GM23338 (cell line): ENCODE data around the gene KCNAB1. TPM values are rescaled to one million over a fixed set of nuclear protein-coding genes. Genes with fewer than 3 reads are reported as not detected.

ENCODE experiments used
- ATAC-seq: fragments of 200-7000 bp; cut with Tn5 transposase; 3 replicates; pipeline ENCODE4 v1.9.1; 2020
- DNase-seq: peaks from one replicate; pipeline ENCODE4 v3.0.0-alpha.2; 2015; ENCODE audit warnings: low spot score
- H2AFZ ChIP-seq: fragments of 200-600 bp; sonication (generic); 2 replicates; pipeline ENCODE4 v1.8.0; 2016; ENCODE audit warnings: antibody characterized with exemption, mild to moderate bottlenecking, moderate library complexity
- H3F3A ChIP-seq: fragments of 200-600 bp; sonication (generic); replicated peaks from 2 replicates; pipeline ENCODE4 v1.8.0; 2017; ENCODE audit warnings: antibody characterized with exemption, mixed run types, low read depth
- H3K27ac ChIP-seq: fragments of 200-600 bp; sonication (generic); 2 replicates; pipeline ENCODE4 v1.6.1; 2016; ENCODE audit warnings: low read depth
- H3K27me3 ChIP-seq: fragments of 200-600 bp; sonication (generic); 2 replicates; pipeline ENCODE4 v1.8.0; 2016; ENCODE audit warnings: mild to moderate bottlenecking, mixed run types, moderate library complexity; ENCODE audit not compliant: insufficient read depth
- H3K36me3 ChIP-seq: fragments of 200-600 bp; sonication (generic); 2 replicates; pipeline ENCODE4 v1.8.0; 2016; ENCODE audit warnings: mild to moderate bottlenecking; ENCODE audit not compliant: insufficient read depth
- H3K4me1 ChIP-seq: fragments of 200-600 bp; sonication (generic); 2 replicates; pipeline ENCODE4 v1.8.0; 2016; ENCODE audit warnings: mild to moderate bottlenecking, moderate library complexity; ENCODE audit not compliant: insufficient read depth
- H3K4me2 ChIP-seq: fragments of 200-600 bp; sonication (generic); 2 replicates; pipeline ENCODE4 v1.7.1; 2017; ENCODE audit warnings: mixed run types
- H3K4me3 ChIP-seq: fragments of 200-600 bp; sonication (generic); 2 replicates; pipeline ENCODE4 v1.6.1; 2016; ENCODE audit warnings: mixed run types
- H3K79me2 ChIP-seq: fragments of 200-600 bp; sonication (generic); replicated peaks from 2 replicates; pipeline ENCODE4 v1.8.0; 2017; ENCODE audit warnings: mild to moderate bottlenecking; ENCODE audit not compliant: insufficient read depth
- H3K9me2 ChIP-seq: fragments of 200-600 bp; sonication (generic); 2 replicates; pipeline ENCODE4 v1.8.0; 2017; ENCODE audit not compliant: insufficient read depth
- H4K20me1 ChIP-seq: fragments of 200-600 bp; sonication (generic); replicated peaks from 2 replicates; pipeline ENCODE4 v1.8.0; 2017; ENCODE audit warnings: mild to moderate bottlenecking; ENCODE audit not compliant: insufficient read depth
- H3K27ac Mint-ChIP-seq: 2 replicates; pipeline ENCODE4 v1.8.0; 2020; ENCODE audit warnings: inconsistent platforms, mild to moderate bottlenecking, moderate library complexity, mixed read lengths
- H3K27me3 Mint-ChIP-seq: 3 replicates; pipeline ENCODE4 v1.8.0; 2022; ENCODE audit warnings: low read depth, mild to moderate bottlenecking, moderate library complexity, mixed read lengths, inconsistent platforms; ENCODE audit not compliant: insufficient read depth, poor library complexity
- H3K36me3 Mint-ChIP-seq: 3 replicates; pipeline ENCODE4 v1.8.0; 2021; ENCODE audit warnings: low read depth, mild to moderate bottlenecking, inconsistent platforms, moderate library complexity, mixed read lengths
- H3K4me1 Mint-ChIP-seq: 3 replicates; pipeline ENCODE4 v1.8.0; 2020; ENCODE audit warnings: mild to moderate bottlenecking, inconsistent platforms, mixed read lengths
- H3K4me3 Mint-ChIP-seq: 3 replicates; pipeline ENCODE4 v1.8.0; 2021; ENCODE audit warnings: moderate library complexity, mild to moderate bottlenecking, inconsistent platforms, mixed read lengths
- H3K9me3 Mint-ChIP-seq: 3 replicates; pipeline ENCODE4 v1.8.0; 2020; ENCODE audit warnings: moderate library complexity, mild to moderate bottlenecking, inconsistent platforms, mixed read lengths
- CREB1 ChIP-seq: fragments of 250-450 bp; sonication (Bioruptor Pico); IDR thresholded peaks from 2 replicates; pipeline ENCODE4 v1.5.0; 2020; ENCODE audit warnings: low read depth, mild to moderate bottlenecking, moderate library complexity
- ETS1 ChIP-seq: IDR thresholded peaks from 2 replicates; pipeline ENCODE4 v1.6.1; 2016; ENCODE audit warnings: antibody characterized with exemption
- EZH2 ChIP-seq: fragments of 200-600 bp; sonication (generic); IDR thresholded peaks from one replicate; pipeline ENCODE4 v1.8.0; 2017; ENCODE audit warnings: antibody characterized with exemption, mild to moderate bottlenecking, low read depth; ENCODE audit not compliant: unreplicated experiment
- EZH2phosphoT487 ChIP-seq: fragments of 200-600 bp; sonication (generic); IDR thresholded peaks from one replicate; pipeline ENCODE4 v1.8.1; 2018; ENCODE audit warnings: antibody characterized with exemption; ENCODE audit not compliant: unreplicated experiment
- JUNB ChIP-seq: IDR thresholded peaks from one replicate; pipeline ENCODE4 v1.6.1; 2016; ENCODE audit warnings: antibody characterized with exemption; ENCODE audit not compliant: unreplicated experiment
- NANOG ChIP-seq: IDR thresholded peaks from 2 replicates; pipeline ENCODE4 v1.6.1; 2016; ENCODE audit warnings: antibody characterized with exemption, borderline replicate concordance
- POLR2AphosphoS5 ChIP-seq: IDR thresholded peaks from 2 replicates; pipeline ENCODE4 v1.6.1; 2016; ENCODE audit warnings: antibody characterized with exemption, low read depth
- STAT1 ChIP-seq: IDR thresholded peaks from one replicate; pipeline ENCODE4 v1.6.1; 2016; ENCODE audit warnings: antibody characterized with exemption; ENCODE audit not compliant: unreplicated experiment
- ZNF114 ChIP-seq: fragments of 250-450 bp; sonication (Bioruptor Pico); IDR thresholded peaks from 2 replicates; pipeline ENCODE4 v1.5.0; 2020; ENCODE audit warnings: mild to moderate bottlenecking, moderate library complexity
- ZNF331 ChIP-seq: fragments of 250-450 bp; sonication (Bioruptor Pico); IDR thresholded peaks from 2 replicates; pipeline ENCODE4 v1.5.0; 2020; ENCODE audit warnings: low read depth, mild to moderate bottlenecking, moderate library complexity
- ZNF462 ChIP-seq: fragments of 250-450 bp; sonication (Bioruptor Pico); IDR thresholded peaks from 2 replicates; pipeline ENCODE4 v1.5.0; 2020; ENCODE audit warnings: mild to moderate bottlenecking, moderate library complexity
- polyA plus RNA-seq: library from polyadenylated mRNA; unstranded; fragments of >200 nt; fragmentation: Nextera tagmentation; extraction: Ambion mirVana; gene quantifications from 2 replicates; pipeline ENCODE4 v1.2.1, GENCODE V29; 2016
- total RNA-seq: library from RNA; depleted of rRNA; stranded (reverse); fragments of >200 nt; shearing (Covaris generic); gene quantifications from 2 replicates; pipeline ENCODE4 v1.2.3, GENCODE V29; 2014
- TF ChIP-seq, protein P1 (sequence below): IDR thresholded peaks from one replicate; pipeline ENCODE4 v1.6.1; 2018; ENCODE audit warnings: antibody characterized with exemption; ENCODE audit not compliant: unreplicated experiment
- TF ChIP-seq, protein P2 (sequence below), 2 experiments: fragments of 200-600 bp in 1 of 2; sonication (generic) in 1 of 2; conservative IDR thresholded peaks; 2 replicates each; pipeline versions ENCODE4 v1.5.1 to v1.6.1; 2016 to 2017; ENCODE audit warnings: antibody characterized with exemption in 2 of 2, low read depth in 2 of 2, mild to moderate bottlenecking in 2 of 2, moderate library complexity in 1 of 2

KCNAB1 gene
- total and polyA plus RNA-seq, 2 experiments from 2014 or later, result 0.69 to 2.6 TPM

- no peak for TF ChIP-seq JUNB
Measured at GRCh38 chr3:156377266-156377665, 256.9 kb downstream of the KCNAB1 start (continued).

- H3K36me3 ChIP-seq, result no peaks in the 10 kb centered on the region
- no peak overlapping the region for H3K4me3 ChIP-seq
- Mint-ChIP-seq H3K4me3 (no peak overlapping the region), H3K27ac (no peak overlapping the region), H3K4me1 (peaks cover 16% of the 10 kb centered on the region), H3K36me3 (no peaks in the 10 kb centered on the region), H3K9me3 (no peaks in the 10 kb centered on the region; the same call in 2 of the 3 replicates), H3K27me3 (peaks cover 7% of the 10 kb centered on the region)
- no peaks in the 10 kb centered on the region for H4K20me1 ChIP-seq
- no peak for TF ChIP-seq ZNF331 (CRISPR knock-in tag)
- no peak for TF ChIP-seq JUNB
- TF ChIP-seq, protein P1, sequence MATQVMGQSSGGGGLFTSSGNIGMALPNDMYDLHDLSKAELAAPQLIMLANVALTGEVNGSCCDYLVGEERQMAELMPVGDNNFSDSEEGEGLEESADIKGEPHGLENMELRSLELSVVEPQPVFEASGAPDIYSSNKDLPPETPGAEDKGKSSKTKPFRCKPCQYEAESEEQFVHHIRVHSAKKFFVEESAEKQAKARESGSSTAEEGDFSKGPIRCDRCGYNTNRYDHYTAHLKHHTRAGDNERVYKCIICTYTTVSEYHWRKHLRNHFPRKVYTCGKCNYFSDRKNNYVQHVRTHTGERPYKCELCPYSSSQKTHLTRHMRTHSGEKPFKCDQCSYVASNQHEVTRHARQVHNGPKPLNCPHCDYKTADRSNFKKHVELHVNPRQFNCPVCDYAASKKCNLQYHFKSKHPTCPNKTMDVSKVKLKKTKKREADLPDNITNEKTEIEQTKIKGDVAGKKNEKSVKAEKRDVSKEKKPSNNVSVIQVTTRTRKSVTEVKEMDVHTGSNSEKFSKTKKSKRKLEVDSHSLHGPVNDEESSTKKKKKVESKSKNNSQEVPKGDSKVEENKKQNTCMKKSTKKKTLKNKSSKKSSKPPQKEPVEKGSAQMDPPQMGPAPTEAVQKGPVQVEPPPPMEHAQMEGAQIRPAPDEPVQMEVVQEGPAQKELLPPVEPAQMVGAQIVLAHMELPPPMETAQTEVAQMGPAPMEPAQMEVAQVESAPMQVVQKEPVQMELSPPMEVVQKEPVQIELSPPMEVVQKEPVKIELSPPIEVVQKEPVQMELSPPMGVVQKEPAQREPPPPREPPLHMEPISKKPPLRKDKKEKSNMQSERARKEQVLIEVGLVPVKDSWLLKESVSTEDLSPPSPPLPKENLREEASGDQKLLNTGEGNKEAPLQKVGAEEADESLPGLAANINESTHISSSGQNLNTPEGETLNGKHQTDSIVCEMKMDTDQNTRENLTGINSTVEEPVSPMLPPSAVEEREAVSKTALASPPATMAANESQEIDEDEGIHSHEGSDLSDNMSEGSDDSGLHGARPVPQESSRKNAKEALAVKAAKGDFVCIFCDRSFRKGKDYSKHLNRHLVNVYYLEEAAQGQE, result no peak
- TF ChIP-seq NANOG, result no peak
- TF ChIP-seq, protein P2, sequence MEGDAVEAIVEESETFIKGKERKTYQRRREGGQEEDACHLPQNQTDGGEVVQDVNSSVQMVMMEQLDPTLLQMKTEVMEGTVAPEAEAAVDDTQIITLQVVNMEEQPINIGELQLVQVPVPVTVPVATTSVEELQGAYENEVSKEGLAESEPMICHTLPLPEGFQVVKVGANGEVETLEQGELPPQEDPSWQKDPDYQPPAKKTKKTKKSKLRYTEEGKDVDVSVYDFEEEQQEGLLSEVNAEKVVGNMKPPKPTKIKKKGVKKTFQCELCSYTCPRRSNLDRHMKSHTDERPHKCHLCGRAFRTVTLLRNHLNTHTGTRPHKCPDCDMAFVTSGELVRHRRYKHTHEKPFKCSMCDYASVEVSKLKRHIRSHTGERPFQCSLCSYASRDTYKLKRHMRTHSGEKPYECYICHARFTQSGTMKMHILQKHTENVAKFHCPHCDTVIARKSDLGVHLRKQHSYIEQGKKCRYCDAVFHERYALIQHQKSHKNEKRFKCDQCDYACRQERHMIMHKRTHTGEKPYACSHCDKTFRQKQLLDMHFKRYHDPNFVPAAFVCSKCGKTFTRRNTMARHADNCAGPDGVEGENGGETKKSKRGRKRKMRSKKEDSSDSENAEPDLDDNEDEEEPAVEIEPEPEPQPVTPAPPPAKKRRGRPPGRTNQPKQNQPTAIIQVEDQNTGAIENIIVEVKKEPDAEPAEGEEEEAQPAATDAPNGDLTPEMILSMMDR (conservative IDR thresholded peaks at IDR 0.05; ENCODE audit: low read depth in 2 of 2), result no peak
- no peak for TF ChIP-seq POLR2AphosphoS5
- TF ChIP-seq ZNF462 (CRISPR knock-in tag), result no peak
- TF ChIP-seq STAT1, result no peak
- no peak for TF ChIP-seq EZH2
- TF ChIP-seq ETS1, result no peak
- no peak for TF ChIP-seq CREB1
- no peak for TF ChIP-seq EZH2phosphoT487
- TF ChIP-seq ZNF114, result no peak
- peaks cover 10% of the 10 kb centered on the region for H3K4me1 ChIP-seq
- H3K27me3 ChIP-seq, result no peaks in the 10 kb centered on the region
- H3F3A ChIP-seq, result no peaks in the 10 kb centered on the region
- ATAC-seq (no peak), DNase-seq (no peak)
- no peaks in the 10 kb centered on the region for H3K79me2 ChIP-seq
- H3K4me2 ChIP-seq, result no peak overlapping the region
- 0 out of 2 replicates have a peak overlapping the region, but pooled peaks have one; percentile 23 for H2AFZ ChIP-seq
- peaks cover 11% of the 10 kb centered on the region; the same call in 1 of the 2 replicates for H3K9me2 ChIP-seq
- H3K27ac ChIP-seq, result no peak overlapping the region
Measured at GRCh38 chr3:156377718-156378117, 257.3 kb downstream of the KCNAB1 start.
